ENCODE results near the gene XCL2.

DNA sequence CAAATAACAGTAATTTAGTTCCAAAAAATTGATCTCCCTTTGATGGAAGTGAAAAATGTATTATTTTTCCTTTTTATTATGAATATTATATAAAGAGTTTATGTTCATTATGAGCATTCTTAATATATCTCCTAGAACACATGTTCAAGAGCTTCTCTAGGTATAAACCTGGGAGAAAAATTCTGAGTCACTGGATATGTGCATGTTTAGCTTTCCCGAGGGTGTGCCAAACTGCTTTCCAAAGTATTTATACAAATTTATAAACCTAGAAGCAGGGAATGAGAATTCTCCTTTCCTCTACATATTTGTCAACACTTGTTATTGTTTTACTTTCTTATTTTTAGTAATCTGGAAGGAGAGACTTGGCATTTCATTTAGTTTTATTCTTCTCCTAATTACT, 25.0 kb downstream of the XCL2 start:
- TF ChIP-seq, protein P1, sequence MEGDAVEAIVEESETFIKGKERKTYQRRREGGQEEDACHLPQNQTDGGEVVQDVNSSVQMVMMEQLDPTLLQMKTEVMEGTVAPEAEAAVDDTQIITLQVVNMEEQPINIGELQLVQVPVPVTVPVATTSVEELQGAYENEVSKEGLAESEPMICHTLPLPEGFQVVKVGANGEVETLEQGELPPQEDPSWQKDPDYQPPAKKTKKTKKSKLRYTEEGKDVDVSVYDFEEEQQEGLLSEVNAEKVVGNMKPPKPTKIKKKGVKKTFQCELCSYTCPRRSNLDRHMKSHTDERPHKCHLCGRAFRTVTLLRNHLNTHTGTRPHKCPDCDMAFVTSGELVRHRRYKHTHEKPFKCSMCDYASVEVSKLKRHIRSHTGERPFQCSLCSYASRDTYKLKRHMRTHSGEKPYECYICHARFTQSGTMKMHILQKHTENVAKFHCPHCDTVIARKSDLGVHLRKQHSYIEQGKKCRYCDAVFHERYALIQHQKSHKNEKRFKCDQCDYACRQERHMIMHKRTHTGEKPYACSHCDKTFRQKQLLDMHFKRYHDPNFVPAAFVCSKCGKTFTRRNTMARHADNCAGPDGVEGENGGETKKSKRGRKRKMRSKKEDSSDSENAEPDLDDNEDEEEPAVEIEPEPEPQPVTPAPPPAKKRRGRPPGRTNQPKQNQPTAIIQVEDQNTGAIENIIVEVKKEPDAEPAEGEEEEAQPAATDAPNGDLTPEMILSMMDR (IDR thresholded peaks at IDR 0.05), result no peak
- TF ChIP-seq, protein P2, sequence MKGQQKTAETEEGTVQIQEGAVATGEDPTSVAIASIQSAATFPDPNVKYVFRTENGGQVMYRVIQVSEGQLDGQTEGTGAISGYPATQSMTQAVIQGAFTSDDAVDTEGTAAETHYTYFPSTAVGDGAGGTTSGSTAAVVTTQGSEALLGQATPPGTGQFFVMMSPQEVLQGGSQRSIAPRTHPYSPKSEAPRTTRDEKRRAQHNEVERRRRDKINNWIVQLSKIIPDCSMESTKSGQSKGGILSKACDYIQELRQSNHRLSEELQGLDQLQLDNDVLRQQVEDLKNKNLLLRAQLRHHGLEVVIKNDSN (IDR thresholded peaks at IDR 0.05; ENCODE audit: borderline replicate concordance, low read depth), result no peak
- TF ChIP-seq, protein P3, sequence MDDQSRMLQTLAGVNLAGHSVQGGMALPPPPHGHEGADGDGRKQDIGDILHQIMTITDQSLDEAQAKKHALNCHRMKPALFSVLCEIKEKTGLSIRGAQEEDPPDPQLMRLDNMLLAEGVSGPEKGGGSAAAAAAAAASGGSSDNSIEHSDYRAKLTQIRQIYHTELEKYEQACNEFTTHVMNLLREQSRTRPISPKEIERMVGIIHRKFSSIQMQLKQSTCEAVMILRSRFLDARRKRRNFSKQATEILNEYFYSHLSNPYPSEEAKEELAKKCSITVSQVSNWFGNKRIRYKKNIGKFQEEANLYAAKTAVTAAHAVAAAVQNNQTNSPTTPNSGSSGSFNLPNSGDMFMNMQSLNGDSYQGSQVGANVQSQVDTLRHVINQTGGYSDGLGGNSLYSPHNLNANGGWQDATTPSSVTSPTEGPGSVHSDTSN (IDR thresholded peaks at IDR 0.05), result no peak
- TF ChIP-seq, protein P4, sequence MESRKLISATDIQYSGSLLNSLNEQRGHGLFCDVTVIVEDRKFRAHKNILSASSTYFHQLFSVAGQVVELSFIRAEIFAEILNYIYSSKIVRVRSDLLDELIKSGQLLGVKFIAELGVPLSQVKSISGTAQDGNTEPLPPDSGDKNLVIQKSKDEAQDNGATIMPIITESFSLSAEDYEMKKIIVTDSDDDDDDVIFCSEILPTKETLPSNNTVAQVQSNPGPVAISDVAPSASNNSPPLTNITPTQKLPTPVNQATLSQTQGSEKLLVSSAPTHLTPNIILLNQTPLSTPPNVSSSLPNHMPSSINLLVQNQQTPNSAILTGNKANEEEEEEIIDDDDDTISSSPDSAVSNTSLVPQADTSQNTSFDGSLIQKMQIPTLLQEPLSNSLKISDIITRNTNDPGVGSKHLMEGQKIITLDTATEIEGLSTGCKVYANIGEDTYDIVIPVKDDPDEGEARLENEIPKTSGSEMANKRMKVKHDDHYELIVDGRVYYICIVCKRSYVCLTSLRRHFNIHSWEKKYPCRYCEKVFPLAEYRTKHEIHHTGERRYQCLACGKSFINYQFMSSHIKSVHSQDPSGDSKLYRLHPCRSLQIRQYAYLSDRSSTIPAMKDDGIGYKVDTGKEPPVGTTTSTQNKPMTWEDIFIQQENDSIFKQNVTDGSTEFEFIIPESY (IDR thresholded peaks at IDR 0.05; ENCODE audit: borderline replicate concordance, low read depth), result no peak
- no peak for TF ChIP-seq SMC3 (IDR thresholded peaks at IDR 0.05; ENCODE audit: low read depth, low read length)
- TF ChIP-seq SIN3A (IDR thresholded peaks at IDR 0.05; ENCODE audit: borderline replicate concordance, low read depth, low read length), result no peak
- TF ChIP-seq FOXM1 (IDR thresholded peaks at IDR 0.05; ENCODE audit: low read depth), result no peak
- no peak for TF ChIP-seq REST (IDR thresholded peaks at IDR 0.05; ENCODE audit: low read depth, low read length)
- no peak for TF ChIP-seq JUND (IDR thresholded peaks at IDR 0.05)
- TF ChIP-seq EP300 (IDR thresholded peaks at IDR 0.05; ENCODE audit: borderline replicate concordance in 1 of 2, low read depth in 1 of 2, low read length in 1 of 2), result no peak
- no peak for TF ChIP-seq RAD21 (IDR thresholded peaks at IDR 0.05; ENCODE audit: low read length)
